Activated CD8-positive, alpha-beta memory T cell treated with anti-CD3 and anti-CD28 coated beads for 48 hours (primary cell): ENCODE data around the gene POLN.

Source experiments
- DNase-seq, 3 experiments: peaks; one replicate each; pipeline ENCODE4 v3.0.0-alpha.2; 2020; ENCODE audit warnings: low read depth in 2 of 3, low spot score in 2 of 3

Gene POLN

DNA sequence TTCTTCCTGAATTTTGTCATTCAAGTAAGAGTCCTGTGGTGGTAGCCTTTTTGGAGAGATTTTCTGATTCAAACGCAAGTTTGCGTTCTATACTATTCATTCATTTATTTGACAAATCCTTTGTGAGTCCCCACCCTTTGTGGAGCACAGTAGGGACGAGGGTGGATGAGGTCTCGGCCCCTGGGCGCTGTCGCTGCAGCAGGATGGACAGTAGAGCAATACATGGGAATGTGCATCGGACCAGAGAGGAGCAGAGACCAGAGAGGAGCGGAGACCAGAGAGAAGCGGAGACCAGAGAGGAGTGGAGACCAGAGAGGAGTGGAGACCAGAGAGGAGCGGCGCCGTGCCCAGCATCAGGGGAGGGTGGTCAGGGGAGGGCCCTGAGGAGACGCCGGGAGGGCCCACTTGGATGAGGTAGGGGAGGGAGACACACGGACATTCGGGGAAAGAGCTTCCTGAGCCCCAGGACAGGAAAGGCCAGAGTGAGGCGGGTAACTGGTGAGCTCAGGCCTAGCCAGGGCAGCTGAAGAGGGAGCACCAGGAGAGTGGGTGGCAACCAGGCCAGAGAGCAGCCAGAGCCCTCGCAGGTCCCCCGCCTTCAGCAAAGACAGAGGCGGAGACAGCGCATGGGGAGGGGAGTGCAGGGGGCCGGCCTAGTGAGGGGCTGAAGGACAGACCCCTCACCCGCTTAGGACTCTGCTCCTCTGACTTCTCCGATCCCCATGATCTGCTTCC, 115.4 kb downstream of the POLN start:
- no peak for DNase-seq

DNA sequence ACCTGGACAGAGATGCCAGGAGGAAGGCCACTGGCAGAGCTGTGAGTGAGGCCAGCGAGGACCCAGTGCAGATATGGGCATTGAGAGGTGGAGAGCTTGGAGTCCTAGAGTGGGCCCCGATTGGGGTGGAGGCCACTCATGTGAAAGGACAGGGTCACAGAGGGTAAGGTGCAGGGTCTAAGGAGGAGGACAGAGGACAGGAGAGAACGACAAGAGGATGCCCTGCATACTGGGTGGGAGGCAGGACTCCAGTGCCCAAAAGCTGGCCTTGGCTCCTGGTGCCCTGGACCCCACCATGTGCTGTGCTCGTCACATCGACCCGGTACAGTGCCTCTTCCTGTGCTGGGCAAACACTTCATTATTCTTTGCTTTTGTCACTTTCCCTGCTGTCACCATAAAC, 116.1 kb downstream of the POLN start:
- no peak for DNase-seq

DNA sequence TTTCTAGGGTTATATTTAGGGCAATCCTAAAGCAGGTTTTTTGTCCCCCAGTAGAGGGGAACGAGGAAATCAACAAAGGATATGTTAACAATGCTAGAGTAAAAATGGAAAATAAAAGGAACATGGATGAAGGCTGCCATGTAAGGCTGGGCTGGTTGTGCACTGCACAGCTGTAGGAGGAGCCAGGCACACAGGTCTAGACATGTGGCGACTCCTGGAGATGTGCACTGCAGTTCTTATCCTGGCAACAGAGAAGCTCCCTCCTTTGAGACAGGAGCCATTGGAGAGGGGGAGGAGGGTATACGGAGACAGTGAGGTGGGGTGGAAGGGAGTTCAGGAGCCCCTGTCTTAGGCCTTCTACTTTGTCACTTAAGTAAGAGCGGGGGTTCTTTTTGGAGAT, 116.9 kb downstream of the POLN start:
- DNase-seq, result no peak

DNA sequence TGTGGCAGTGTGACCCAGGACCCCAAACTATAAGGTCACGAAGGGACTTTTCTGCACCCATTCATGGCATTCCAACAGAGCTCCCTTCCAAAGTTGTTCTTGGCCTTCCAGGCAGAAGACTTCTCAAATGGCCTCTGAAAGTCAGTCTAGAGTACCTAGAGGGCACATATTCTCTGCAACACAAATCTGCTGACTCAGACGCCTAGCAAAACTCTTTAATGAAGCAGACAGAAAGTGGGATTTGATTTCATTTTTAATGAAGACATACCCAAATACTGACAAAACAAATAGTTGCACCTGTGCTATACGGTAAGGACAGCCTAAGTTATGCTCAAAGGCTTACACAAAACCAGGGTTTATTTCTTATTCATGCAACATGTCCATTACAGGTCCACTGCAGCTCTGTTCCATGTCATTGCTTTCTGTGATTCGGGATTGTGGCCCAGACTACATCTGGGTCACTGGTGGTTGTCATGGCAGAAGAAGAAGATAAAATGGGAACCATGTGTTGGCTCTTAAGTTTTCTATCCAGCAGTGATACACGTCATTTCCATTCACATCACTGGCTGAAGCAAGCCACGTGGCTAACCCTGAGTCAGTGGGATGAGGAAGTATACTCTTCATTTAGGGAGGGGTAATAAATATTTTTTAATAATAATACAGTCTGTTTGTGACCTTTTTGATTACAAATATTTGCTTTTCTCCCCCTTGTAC, 125.1 kb downstream of the POLN start:
- DNase-seq, result no peak

DNA sequence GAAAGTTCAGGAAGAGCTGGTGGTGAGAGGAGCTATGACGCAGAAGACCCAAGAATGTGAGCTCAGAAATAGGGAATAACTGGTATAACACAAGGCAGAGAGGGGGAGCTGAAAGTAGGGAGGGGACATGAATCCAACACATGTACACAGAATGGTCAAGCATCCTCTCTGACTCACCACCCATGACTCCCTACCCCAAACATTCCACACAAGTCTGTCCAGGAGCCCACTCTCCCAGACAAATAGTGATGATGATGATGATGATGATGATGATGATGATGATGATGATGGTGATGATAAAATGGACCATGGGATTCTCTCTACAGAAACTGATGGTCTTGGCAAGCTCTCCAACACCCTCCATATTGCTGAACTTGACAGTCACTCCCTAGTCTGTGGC, 136.4 kb downstream of the POLN start:
- no peak for DNase-seq

DNA sequence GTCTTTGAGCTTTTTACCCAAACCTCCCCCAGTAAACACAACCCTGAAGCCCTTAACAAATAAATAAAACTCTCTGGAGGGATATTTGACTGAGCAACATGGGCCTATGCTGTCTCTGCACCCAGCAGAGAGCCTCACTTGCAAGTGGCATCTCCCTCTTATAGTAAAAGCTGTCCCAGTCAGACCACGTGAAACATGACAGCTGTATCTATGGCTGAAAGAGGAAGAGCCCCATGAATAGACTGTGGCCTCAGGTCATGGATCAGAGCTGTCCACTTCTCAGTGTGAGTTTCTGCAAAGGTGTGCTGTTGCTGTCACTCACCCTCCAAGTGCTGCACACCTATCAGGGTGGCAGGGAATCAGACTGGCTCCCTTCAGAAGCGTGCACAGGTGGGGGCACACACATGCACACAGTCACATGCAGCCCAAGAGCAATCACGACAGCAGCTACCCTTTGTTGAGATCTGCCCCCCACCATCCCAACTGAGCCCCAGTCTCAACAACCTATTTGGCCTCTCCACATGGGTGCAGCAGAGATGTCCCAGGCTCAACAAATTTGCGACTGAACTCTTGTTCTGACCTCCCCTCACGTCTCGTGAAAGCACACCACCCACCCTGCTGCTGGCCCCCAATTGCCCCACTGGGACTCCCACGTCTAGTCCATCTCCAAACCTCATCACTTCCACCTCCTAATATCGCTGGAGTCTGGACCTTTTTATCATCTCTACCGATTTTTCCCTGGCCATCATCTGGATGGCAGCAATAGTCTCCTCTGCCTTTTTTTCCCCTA, 137.2 kb downstream of the POLN start:
- no peak for DNase-seq

DNA sequence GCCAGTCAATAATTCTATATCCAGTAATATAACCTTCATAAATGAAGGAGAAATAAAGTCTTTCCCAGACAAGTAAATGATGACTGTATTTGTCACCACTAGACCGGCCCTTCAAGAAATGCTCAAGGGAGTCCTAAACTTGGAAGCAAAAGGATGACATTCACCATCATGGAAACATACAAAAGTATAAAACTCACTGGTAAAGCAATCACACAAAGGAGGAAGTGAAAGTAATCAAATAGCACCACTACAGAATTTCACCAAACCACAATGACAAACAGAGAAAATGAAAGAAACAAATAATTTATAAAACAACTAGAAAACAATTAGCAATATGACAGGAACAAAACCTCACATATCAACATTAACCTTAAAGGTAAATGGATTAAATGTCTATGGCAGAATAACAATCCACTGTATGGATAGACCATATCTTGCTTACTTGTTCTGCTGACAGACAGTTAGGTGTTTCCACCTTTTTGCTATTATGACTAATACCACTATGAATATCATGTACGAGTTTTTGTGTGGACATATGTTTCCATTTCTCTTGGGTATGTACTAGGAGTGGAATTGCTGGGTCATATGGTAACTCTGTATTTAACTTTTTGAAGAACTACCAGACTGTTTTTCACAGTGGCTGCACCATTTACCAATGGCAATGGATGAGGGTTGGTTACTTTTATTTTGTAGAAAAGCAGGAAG, 137.9 kb downstream of the POLN start:
- DNase-seq, result no peak

DNA sequence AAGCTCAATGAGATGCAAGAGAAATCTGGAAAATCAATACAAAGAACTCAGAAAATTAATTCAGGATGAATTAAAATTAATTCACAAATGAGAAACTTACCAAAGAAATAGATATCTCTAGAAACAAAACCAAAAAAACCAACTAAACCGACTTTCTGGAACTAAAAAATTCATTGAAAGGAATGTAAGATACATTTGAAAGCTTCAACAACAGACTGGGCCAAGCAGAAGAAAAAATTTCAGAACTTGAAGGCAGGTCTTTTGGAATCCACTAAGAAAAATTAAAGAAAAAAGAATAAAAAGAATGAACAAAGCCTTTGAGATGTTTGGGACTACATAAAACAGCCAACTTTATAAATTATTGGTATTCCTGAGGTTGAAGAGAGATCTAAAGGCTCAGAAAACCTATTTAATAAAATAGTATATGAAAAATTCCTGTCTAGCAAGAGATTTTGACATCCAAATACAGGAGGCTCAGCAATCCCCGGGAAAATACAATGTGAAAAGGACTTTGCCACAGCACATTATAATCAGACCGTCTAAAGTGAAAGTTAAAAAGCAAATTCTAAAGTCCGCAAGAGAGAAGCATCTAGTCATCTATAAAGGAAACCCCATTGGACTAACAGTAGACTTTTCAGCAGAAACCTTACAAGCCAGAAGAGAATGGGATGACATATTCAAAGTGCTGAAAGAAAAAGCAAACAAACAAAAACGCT, 138.6 kb downstream of the POLN start:
- DNase-seq, result no peak

DNA sequence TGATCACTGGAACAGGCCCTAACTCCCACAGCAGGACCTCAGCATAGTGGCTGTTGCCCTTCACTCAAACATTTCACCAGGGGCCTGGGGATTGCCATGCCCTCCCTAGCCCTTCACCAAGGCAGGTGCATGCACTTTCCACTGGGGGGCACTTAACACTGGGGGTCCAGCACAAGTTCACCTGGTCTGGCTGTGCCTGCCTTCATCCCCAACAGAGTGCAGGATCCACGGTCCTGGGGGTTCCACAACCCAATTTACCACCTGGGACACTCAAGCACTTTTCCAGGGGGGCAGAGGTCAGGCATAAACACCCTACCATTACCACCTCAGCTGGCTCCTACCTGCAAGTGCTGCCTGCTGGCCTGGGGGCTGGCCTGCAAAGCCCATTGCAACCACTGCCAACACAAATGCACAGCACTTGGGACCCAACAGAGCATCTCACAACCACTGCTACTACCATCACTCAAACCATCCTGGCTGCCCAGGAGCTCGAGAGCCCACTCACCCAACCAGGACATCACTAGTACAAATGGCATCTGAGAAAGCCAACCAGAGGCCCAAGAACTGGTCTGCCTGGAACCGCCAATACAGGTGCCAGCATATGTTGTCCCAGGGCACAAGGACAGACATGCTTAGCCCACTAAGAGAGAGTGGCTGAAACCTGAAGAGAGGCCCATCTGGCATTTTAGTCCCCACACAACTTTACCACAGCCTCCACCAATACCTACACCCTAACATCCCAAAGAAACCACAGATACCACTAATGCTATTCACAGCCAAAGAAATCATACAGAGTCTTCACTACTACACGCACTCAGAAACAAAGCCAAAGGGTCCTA, 139.7 kb downstream of the POLN start:
- no peak for DNase-seq

DNA sequence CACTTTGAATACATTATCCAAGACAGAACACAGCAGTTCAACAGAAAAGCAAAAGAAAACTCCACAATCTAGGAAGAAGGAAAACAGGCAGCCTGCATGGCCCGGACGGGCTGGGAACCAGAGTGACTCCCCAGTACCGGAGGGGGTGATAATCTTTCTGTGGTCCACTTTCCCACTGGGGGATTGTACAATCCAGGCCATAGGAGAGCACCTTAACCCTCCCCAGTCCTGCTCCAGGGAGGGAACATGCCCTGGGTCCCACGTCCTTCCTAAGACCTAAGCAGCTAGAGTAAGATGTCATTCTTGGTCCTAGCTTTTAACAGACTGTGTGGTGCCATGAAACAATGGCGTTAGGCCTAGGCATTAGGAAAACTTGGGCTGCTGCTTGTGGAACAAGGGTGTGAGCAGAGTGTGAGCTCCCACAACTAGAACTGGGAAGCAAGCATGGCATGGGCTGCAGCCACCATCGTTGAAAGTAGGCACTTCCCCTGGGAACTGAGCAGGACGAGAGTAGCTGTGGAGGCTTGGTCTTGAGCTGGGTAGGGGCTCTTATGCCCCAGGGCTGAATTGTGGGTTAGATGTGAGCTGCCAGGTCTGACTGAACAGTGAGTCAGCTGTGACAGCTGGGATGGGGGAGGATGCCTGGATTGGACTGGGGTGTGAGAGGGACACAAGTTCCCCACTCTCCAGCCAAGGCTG, 140.4 kb downstream of the POLN start:
- no peak for DNase-seq

DNA sequence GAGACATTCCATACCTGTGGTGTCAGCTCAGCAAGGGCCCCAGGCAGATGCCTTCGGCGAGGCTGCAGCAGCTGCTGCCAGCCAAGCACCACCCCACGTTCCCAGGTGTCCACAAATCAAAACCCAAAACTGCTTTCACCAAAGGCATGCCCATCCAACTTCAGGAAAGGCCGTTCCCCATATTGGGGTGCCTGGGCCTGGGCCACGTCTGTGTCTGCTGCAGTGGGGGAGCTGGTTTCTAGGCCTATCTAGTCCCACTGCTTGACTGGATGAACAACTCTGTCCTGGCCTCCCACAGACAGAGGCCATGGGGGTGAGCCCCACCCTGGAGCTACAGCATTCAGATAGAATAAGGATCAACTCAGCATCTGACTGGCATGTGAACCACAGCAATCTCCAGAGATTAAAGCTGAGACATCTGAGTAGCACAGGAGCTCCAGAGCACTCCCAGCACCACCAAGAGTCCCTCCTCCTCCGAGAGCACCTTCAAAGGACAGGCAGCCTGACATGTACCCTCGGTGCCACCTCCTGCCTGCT, 145.8 kb downstream of the POLN start:
- DNase-seq, result no peak

DNA sequence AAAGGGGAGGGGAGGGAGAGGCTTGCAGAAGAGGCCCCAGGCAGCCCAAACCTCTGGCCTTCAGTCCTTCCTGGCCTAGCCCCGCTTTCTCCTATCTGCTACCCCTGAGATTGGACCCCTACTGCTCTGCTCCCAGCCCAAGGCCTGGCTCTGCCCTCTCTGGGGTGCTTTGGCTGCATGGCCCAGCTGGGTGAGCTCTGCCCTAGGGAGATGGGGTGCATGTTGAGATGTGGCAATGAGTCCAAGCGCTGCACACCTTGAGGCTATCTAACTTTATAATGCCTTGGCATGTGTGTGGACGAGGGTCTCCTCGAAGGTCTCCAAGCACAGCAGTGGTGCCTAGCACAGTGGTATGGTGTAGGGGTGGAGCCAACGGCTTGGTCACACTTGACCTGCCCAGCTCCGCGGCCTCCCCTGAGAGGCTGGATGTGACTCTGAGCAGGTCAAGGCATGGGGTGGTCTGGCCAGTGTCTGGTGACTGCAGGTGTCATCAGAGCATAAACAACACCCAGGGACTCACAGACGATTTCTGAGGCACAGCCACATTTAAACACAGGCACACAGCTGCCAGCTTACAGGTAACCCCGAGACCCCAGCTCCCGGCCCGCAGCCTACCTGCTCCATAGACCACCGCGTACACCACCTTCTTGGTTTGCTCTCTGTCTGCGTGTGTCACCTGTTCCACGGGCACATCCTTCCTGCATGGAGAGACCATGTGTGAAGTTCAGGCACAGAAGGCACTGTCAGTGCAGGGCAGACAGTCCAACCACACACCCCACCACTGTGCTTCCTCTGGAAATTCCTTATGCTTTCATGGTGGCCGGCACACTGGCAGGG, 146.5 kb downstream of the POLN start:
- DNase-seq, result no peak

DNA sequence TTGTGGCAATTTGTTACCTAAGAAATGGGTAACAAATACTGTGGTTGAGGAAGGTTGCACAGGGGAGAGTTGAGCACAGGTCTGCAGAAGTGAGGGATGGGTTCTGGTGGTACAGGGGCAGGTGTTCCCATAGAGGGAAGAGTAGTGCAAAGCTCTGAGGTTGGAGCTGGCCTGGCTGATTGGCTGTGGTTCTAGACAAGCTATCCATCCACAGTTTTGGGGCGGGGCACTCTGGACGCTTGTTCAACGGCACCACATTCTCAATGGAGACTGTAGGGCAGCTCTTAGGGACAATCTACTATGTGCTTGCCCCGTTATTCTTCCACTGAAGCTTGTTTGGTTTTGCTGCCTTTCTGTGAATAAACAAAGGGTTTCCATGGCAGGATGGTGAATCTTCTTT, 147.4 kb downstream of the POLN start:
- DNase-seq, result no peak

DNA sequence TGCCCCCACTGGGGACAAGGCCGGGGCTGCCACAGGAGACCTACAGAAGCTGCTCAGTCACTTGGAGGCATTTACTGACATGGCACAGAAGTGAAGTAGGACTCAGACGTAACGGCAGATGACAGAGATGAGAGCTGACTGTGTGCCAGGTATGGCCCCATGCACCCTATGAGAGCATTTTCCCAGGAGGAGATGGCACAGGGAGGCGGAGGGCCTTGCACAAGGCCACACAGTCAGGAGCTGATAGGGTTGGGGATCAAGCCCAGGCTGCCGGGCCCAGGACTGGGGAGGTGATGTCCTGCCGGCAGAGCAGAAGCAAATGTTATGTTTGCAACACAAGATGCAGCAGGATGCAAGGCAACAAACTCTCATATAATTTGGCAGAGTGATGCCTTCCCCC, 148.7 kb downstream of the POLN start:
- no peak for DNase-seq

DNA sequence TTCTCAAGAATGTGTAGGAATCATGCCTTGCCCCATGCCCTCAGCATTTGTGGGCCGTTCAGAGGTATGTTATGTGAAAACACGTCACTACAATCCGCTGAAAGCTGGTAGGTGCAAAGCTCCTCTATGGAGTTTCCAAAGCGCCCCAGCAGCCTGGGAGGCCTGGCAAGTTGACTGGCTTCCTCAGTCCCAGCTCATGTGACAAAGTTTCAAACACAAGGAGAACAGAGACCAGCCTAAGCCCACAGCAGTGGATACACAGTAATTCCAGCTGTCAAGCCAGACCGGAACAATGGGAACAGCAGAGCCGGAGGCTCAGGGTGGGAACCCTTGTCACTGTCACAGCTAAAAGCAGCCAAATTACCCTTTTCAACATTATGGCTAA, 149.3 kb downstream of the POLN start:
- DNase-seq, result no peak

DNA sequence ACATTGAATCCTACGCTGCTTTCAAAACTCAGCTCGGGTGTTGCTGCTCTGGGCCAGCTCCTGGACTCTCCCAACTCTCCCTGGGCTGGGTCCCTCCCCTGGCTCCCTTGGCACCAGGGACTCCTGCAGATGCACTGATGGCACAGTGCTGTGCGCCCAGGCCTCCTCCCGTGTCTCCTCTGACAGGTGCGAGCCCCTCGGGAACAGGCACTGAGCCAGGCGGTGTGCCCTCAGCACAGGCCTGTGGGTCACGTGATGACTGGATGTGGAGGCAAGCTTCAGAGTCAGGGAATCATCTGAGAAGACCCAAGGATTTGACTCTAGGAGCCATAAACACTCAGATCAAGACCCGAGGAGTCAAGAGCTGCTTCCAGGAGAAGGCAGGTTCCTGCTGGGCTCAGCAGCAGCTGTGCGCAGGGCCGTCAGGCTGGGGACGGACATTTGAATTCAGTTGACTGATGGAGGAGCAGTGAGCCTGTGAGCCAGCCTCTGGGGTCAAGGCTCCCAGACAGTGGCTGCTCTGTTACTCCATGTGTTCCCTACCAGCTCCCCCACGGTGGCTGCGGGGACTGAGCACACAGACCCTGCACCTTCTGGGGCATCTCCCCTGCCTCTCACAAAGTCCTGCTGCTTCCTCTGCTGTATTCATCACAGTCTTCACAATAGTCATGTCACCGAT, 149.8 kb downstream of the POLN start:
- no peak for DNase-seq

DNA sequence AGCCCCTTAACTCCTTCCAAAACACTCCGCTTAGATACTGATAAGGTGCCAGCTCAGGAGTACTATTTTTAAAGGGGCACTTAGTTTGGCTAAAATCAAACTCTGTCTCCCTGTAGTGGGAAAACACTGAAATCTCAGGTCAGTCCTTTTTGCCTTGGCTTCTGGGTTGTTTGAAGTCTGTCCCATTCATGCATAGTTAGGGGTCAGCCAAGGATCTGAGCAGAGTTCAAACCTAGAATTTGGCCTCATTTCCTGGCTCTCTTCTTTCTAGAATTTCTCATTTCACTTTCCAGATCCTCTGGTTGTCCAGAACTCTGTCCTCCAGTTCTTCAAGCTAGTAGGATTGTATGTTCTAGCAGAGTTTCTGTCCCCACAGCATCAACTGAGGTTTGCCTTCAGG, 151.3 kb downstream of the POLN start:
- DNase-seq, result no peak

DNA sequence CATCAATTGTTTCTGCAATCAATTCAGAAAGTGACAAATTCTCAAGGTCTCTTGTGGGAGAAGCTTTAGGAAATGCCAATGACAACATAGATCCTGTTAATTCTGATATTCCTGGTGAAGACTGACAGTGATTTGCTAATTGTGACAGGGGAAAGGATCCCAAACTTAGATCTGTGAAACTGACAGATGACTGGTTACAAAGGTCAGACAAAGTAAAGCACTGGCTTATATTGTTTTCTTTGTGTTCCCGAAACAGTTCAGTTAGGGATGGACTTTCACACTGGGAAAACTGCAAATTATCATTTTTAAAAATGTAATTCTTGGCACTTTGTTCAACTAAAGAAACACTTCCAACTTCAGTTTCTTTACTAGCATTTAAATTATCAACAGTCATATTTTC, 152.7 kb downstream of the POLN start:
- no peak for DNase-seq
